Uterus (tissue), 4 donors: ENCODE data around the gene ADAMTS18. TPM values are rescaled to one million over a fixed set of nuclear protein-coding genes. Genes with fewer than 3 reads are reported as not detected.
A peak's percentile ranks its signal among the peaks of the same experiment; 100 is the strongest.
"Not testable (repeated sequence)": the region's sequence is repeated elsewhere in the genome, so short reads cannot be mapped to it uniquely, and the experiment has no call there.

Experiments used
- DNase-seq, 2 donors: peaks; one replicate each; pipeline ENCODE4 v3.0.0-alpha.2; 2019 to 2020
- H3K27ac ChIP-seq, 2 donors: fragments of 200-600 bp; sonication (generic); 1 replicate in 1 of 2; 2 replicates in 1 of 2; pipeline ENCODE4 v1.5.1; 2016 to 2018
- H3K27me3 ChIP-seq, 2 donors: fragments of 200-600 bp; sonication (generic); one replicate each; pipeline ENCODE4 v1.5.1; 2018 to 2019; ENCODE audit warnings: control low read depth in 1 of 2
- H3K36me3 ChIP-seq, 2 donors: fragments of 200-600 bp; sonication (generic); one replicate each; pipeline ENCODE4 v1.5.1; 2019; ENCODE audit warnings: control low read depth in 1 of 2
- H3K4me1 ChIP-seq, 2 donors: fragments of 200-600 bp; sonication (generic); one replicate each; pipeline ENCODE4 v1.5.1; 2018 to 2019; ENCODE audit warnings: control low read depth in 1 of 2
- H3K4me3 ChIP-seq, 2 donors: fragments of 200-600 bp; sonication (generic); 1 replicate in 1 of 2; 2 replicates in 1 of 2; pipeline ENCODE4 v1.5.1; 2018 to 2019; ENCODE audit warnings: mild to moderate bottlenecking in 1 of 2
- H3K9me3 ChIP-seq, 2 donors: fragments of 200-600 bp; sonication (generic); one replicate each; pipeline ENCODE4 v1.5.1; 2019; ENCODE audit warnings: control low read depth in 1 of 2
- POLR2A ChIP-seq, 2 donors: fragments of 450-650 bp; IDR thresholded peaks; one replicate each; pipeline ENCODE4 v1.6.1; 2016; ENCODE audit warnings: antibody characterized with exemption in 2 of 2, mild to moderate bottlenecking in 1 of 2, moderate library complexity in 1 of 2
- intact Hi-C: fragments of 100-400 bp; cut with DNase I; formaldehyde crosslinking; loops from one replicate; pipeline ENCODE4 v1.15.1; 2023; ENCODE audit warnings: low total_unique reads
- total RNA-seq, 4 donors: library from RNA; depleted of rRNA in 3 of 4; stranded (reverse); fragments of >200 nt in 3 of 4; gene quantifications; one replicate each; pipeline versions ENCODE4 v1.1.0 to v1.2.4, GENCODE V29; 2014 to 2023
- TF ChIP-seq, protein P1 (sequence below), 4 experiments: fragments of 200-600 bp in 2 of 4; fragments of 450-650 bp in 2 of 4; sonication (generic) in 2 of 4; IDR thresholded peaks; one replicate each; pipeline ENCODE4 v1.5.1; 2016 to 2019; ENCODE audit warnings: antibody characterized with exemption in 4 of 4, mild to moderate bottlenecking in 2 of 4, moderate library complexity in 1 of 4
- donor health status: DM: yes; HTN: yes; CAD: no.

ADAMTS18 gene
- total RNA-seq, 4 donors from 2014 or later = 3.5 to 5.3 TPM; not detected in 2

DNA sequence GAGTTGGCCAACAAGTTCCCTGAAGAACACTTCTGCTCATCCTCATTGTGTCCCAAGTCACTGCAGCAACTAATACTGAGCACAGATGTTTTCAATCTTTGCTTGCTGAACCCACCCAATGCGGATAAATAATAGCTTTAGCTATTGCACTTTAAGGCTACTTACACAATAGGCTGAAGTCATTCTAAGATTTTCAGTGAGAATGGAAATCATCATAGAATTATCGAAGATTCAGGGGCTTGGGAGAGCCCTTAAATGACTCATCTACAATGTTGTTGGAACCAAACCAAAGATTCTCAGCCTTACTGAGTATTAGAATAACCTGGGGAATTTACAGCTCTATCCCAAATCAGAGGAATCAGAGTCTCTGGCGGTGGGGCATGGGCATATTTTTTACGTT lies 184.4 kb downstream of the ADAMTS18 start:
- Histone ChIP-seq H3K4me1 (no peaks in the 10 kb centered on the region), H3K9me3 (no peaks in the 10 kb centered on the region), H3K36me3 (no peaks in the 10 kb centered on the region), H3K27me3 (no peaks in the 10 kb centered on the region), H3K27ac (no peak overlapping the region), H3K4me3 (no peak overlapping the region)
- DNase-seq = no peak
- TF ChIP-seq POLR2A (IDR thresholded peaks at IDR 0.05) = no peak
- TF ChIP-seq, protein P1, sequence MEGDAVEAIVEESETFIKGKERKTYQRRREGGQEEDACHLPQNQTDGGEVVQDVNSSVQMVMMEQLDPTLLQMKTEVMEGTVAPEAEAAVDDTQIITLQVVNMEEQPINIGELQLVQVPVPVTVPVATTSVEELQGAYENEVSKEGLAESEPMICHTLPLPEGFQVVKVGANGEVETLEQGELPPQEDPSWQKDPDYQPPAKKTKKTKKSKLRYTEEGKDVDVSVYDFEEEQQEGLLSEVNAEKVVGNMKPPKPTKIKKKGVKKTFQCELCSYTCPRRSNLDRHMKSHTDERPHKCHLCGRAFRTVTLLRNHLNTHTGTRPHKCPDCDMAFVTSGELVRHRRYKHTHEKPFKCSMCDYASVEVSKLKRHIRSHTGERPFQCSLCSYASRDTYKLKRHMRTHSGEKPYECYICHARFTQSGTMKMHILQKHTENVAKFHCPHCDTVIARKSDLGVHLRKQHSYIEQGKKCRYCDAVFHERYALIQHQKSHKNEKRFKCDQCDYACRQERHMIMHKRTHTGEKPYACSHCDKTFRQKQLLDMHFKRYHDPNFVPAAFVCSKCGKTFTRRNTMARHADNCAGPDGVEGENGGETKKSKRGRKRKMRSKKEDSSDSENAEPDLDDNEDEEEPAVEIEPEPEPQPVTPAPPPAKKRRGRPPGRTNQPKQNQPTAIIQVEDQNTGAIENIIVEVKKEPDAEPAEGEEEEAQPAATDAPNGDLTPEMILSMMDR (IDR thresholded peaks at IDR 0.05) = no peak
- intact Hi-C loops = no loop called here

DNA sequence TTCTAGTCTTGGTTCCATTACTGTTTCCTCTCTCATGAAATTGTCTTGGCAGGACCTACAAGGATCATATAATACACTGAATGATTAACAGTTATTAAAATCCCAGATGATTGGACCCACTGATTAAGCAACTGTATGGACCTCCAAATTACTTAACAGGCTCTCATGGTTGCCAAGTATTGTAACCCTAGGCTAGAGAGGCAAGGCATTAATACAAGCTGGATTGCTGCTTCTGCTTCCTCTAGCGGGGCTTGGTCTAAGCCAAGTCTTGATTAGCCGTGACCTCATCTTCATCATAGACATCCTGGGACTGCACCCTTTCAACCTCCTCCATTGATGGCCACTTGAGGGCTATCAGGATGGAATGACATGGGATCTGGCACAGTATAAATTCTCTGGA lies 188.7 kb downstream of the ADAMTS18 start:
- TF ChIP-seq, protein P1 (IDR thresholded peaks at IDR 0.05) = no peak
- no peak for TF ChIP-seq POLR2A (IDR thresholded peaks at IDR 0.05)
- DNase-seq = no peak
- Histone ChIP-seq H3K9me3 (no peaks in the 10 kb centered on the region), H3K36me3 (no peaks in the 10 kb centered on the region), H3K4me1 (no peaks in the 10 kb centered on the region), H3K27ac (no peak overlapping the region), H3K27me3 (no peaks in the 10 kb centered on the region), H3K4me3 (no peak overlapping the region)
- intact Hi-C loops = no loop called here

DNA sequence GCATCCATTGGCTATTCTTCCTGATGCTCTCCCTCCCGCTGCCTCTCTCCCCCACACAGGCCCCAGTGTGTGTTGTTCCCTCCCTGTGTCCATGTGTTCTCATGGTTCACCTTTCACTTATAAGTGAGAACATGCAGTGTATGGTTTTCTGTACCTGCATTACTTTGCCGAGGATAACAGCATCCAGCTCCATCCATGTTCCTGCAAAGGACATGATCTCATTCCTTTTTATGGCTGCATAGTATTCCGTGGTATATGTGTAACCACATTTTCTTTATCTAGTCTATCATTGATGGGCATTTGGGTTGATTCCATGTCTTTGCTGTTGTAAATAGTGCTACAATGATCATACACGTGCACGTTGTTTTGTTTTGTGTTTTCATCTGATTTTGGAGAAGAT lies 192.4 kb downstream of the ADAMTS18 start:
- H3K27ac ChIP-seq, H3K9me3 ChIP-seq, DNase-seq, intact Hi-C loops, H3K36me3 ChIP-seq, H3K4me3 ChIP-seq, H3K4me1 ChIP-seq, H3K27me3 ChIP-seq: not testable (repeated sequence)

DNA sequence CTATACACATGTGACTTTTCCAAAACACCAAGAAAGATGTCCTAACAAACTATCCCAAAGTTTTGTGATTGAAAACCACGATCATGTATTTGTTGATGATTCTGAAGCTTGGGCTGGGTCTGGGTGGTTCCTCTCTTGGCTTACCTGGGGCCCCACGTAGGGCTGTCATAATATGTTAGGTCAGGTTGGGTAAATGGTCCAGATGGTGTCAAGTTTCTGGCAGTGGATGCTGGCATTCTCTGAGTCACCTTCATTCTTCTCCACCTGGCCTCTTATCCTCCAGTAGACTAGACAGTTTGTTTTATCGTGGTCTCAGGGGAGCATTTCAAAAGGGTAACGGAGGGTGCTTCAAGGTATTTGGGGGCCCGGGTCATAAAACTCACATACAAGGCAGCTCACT lies 196.2 kb downstream of the ADAMTS18 start:
- Histone ChIP-seq H3K36me3 (no peaks in the 10 kb centered on the region), H3K4me3 (no peak overlapping the region), H3K4me1 (no peaks in the 10 kb centered on the region), H3K27me3 (no peaks in the 10 kb centered on the region), H3K27ac (no peak overlapping the region), H3K9me3 (no peaks in the 10 kb centered on the region)
- TF ChIP-seq, protein P1 (IDR thresholded peaks at IDR 0.05) = no peak
- TF ChIP-seq POLR2A (IDR thresholded peaks at IDR 0.05) = no peak
- no peak for DNase-seq
- intact Hi-C loops = loop anchor here (5.0 kb wide), 1 partner anchor 349 kb away; no protein-coding TSS in a partner anchor

DNA sequence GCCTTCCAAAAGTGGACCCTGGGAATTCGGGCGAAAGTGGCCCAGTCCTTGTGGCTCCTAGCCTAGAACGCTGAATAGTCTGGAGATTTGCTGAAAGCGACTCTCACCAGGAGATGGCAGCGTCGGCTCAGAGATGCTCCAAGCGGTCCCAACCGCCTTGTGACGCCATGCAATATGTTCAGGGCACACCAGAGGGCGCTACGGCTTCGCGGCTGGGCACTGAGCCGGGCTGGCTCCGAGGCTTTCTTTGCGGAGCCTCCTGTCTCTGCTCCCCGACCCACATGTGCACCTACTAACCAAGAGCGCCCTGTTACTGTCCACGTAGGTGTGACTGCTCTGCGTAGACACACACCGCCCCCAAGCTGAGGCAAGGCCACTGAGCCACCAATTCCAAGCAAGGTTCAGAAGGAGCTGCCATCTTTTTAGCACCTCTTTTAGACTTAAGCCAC lies 198.7 kb downstream of the ADAMTS18 start:
- no peaks in the 10 kb centered on the region for H3K27me3 ChIP-seq
- H3K4me1 ChIP-seq = no peaks in the 10 kb centered on the region
- intact Hi-C loops = loop anchor here (5.0 kb wide), 1 partner anchor 351 kb away; no protein-coding TSS in a partner anchor
- no peaks in the 10 kb centered on the region for H3K36me3 ChIP-seq
- H3K27ac ChIP-seq = no peak overlapping the region
- H3K9me3 ChIP-seq = no peaks in the 10 kb centered on the region
- DNase-seq = peak; percentile 85 to 88
- peak in 1 of 2 donors; percentile 23 for TF ChIP-seq POLR2A (IDR thresholded peaks at IDR 0.05)
- TF ChIP-seq, protein P1 (IDR thresholded peaks at IDR 0.05) = peak; percentile 96 to 100 (median 100)
- H3K4me3 ChIP-seq = no peak overlapping the region

DNA sequence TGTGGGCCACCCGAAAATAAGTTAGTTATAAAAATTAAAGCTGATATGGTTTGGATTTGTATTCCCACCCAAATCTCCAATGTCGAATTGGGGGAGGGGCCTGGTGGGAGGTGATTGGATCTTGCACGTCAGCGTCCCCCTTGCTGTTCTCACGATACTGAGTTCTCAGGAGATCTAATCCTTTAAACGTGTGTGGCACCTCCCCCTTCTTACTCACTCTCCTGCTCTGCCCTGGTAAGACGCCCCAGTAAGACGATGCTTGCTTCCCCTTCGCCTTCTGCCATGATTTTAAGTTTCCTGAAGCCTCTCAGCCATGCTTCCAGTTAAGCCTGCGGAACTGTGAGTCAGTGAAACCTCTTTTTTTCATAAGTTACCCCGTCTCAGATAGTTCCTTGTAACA lies 200.2 kb downstream of the ADAMTS18 start:
- TF ChIP-seq POLR2A (IDR thresholded peaks at IDR 0.05) = no peak
- TF ChIP-seq, protein P1 (IDR thresholded peaks at IDR 0.05) = no peak
- H3K9me3 ChIP-seq = no peaks in the 10 kb centered on the region
- no peaks in the 10 kb centered on the region for H3K4me1 ChIP-seq
- intact Hi-C loops = loop anchor here (5.0 kb wide), 1 partner anchor 353 kb away; no protein-coding TSS in a partner anchor
- no peaks in the 10 kb centered on the region for H3K36me3 ChIP-seq
- H3K4me3 ChIP-seq = no peak overlapping the region
- H3K27me3 ChIP-seq = no peaks in the 10 kb centered on the region
- no peak for DNase-seq
- H3K27ac ChIP-seq = no peak overlapping the region
